HepG2 (cell line): Measurements from ENCODE around the gene ELF1. TPM values are rescaled to one million over a fixed set of nuclear protein-coding genes. Genes with fewer than 3 reads are reported as not detected.

Experiments
- AKNA ChIP-seq: sonication (generic); formaldehyde crosslinking; IDR thresholded peaks from 2 replicates; pipeline ENCODE4 v1.4.0; 2020; ENCODE audit warnings: missing genetic modification reagents, borderline replicate concordance
- ATF2 ChIP-seq: sonication (generic); formaldehyde crosslinking; IDR thresholded peaks from 2 replicates; pipeline ENCODE4 v1.4.0; 2020; ENCODE audit warnings: missing genetic modification reagents
- CREB1 ChIP-seq, 2 experiments: fragments of 450-650 bp in 1 of 2; IDR thresholded peaks; 2 replicates each; pipeline ENCODE4 v1.6.1; 2016 to 2017; ENCODE audit warnings: control low read depth in 1 of 2, mild to moderate bottlenecking in 1 of 2, missing compliant biosample characterization in 1 of 2, missing genetic modification characterization in 1 of 2
- DNMT1 ChIP-seq: sonication (generic); formaldehyde crosslinking; IDR thresholded peaks from 2 replicates; pipeline ENCODE4 v1.5.1; 2020; ENCODE audit warnings: mild to moderate bottlenecking, missing genetic modification reagents
- FOSL2 ChIP-seq: sonication (generic); formaldehyde crosslinking; IDR thresholded peaks from 2 replicates; pipeline ENCODE4 v1.4.0; 2020; ENCODE audit warnings: missing genetic modification reagents
- FOXA3 ChIP-seq: IDR thresholded peaks from 2 replicates; pipeline ENCODE4 v1.6.1; 2016; ENCODE audit warnings: missing genetic modification reagents, missing compliant biosample characterization
- FOXM1 ChIP-seq: sonication (generic); formaldehyde crosslinking; IDR thresholded peaks from 2 replicates; pipeline ENCODE4 v1.5.0; 2020; ENCODE audit warnings: missing genetic modification reagents
- IRX3 ChIP-seq: sonication (generic); formaldehyde crosslinking; IDR thresholded peaks from 2 replicates; pipeline ENCODE4 v1.8.1; 2023; ENCODE audit warnings: mild to moderate bottlenecking, low read depth, missing genetic modification reagents, borderline replicate concordance
- KDM5B ChIP-seq: sonication (generic); formaldehyde crosslinking; IDR thresholded peaks from 2 replicates; pipeline ENCODE4 v1.4.0; 2020; ENCODE audit warnings: missing genetic modification reagents, mild to moderate bottlenecking, borderline replicate concordance
- MIER3 ChIP-seq: IDR thresholded peaks from 2 replicates; pipeline ENCODE4 v1.6.1; 2016; ENCODE audit warnings: missing compliant biosample characterization, borderline replicate concordance
- PCBP1 ChIP-seq: fragments of 200-400 bp; formaldehyde crosslinking; IDR thresholded peaks from 2 replicates; pipeline ENCODE4 v1.6.1; 2017; ENCODE audit warnings: mild to moderate bottlenecking, low read depth, low read length, borderline replicate concordance
- TEAD3 ChIP-seq: optimal IDR thresholded peaks from 2 replicates; pipeline ENCODE3; 2016; ENCODE audit warnings: borderline replicate concordance
- TEF ChIP-seq: sonication (generic); formaldehyde crosslinking; IDR thresholded peaks from 2 replicates; pipeline ENCODE4 v1.5.0; 2020; ENCODE audit warnings: missing genetic modification reagents
- TFDP1 ChIP-seq: IDR thresholded peaks from 2 replicates; pipeline ENCODE4 v1.6.1; 2016; ENCODE audit warnings: missing compliant biosample characterization, missing genetic modification reagents, borderline replicate concordance
- ZFP82 ChIP-seq: sonication (generic); formaldehyde crosslinking; IDR thresholded peaks from 2 replicates; pipeline ENCODE4 v1.5.1; 2020; ENCODE audit warnings: mild to moderate bottlenecking, missing genetic modification reagents, borderline replicate concordance
- ZNF138 ChIP-seq: sonication (generic); formaldehyde crosslinking; IDR thresholded peaks from 2 replicates; pipeline ENCODE4 v1.5.0; 2020; ENCODE audit warnings: mild to moderate bottlenecking, low read depth, missing genetic modification reagents
- ZNF333 ChIP-seq: sonication (generic); formaldehyde crosslinking; IDR thresholded peaks from 2 replicates; pipeline ENCODE4 v1.4.0; 2020; ENCODE audit warnings: mild to moderate bottlenecking, missing genetic modification reagents, borderline replicate concordance
- ZNF431 ChIP-seq: sonication (generic); formaldehyde crosslinking; IDR thresholded peaks from 2 replicates; pipeline ENCODE4 v1.9.0; 2022; ENCODE audit warnings: missing genetic modification reagents, low read depth, mild to moderate bottlenecking, borderline replicate concordance
- ZNF468 ChIP-seq: sonication (generic); formaldehyde crosslinking; IDR thresholded peaks from 2 replicates; pipeline ENCODE4 v1.8.0; 2022; ENCODE audit warnings: mild to moderate bottlenecking, moderate library complexity, missing genetic modification reagents
- ZNF550 ChIP-seq: sonication (generic); formaldehyde crosslinking; IDR thresholded peaks from 2 replicates; pipeline ENCODE4 v1.4.0; 2020; ENCODE audit warnings: mild to moderate bottlenecking, missing genetic modification reagents, borderline replicate concordance
- polyA plus RNA-seq, 8 experiments: library from polyadenylated mRNA; depleted of rRNA in 3 of 8; stranded (reverse) in 7 of 8; unstranded in 1 of 8; fragments of >200 nt; fragmentation: Illumina TruSeq in 4 of 8; extraction: Trizol in 4 of 8; gene quantifications; 2 replicates each; pipeline versions ENCODE4 v1.2.1 to v1.2.3, GENCODE V29; 2011 to 2016; ENCODE audit warnings: low read depth in 4 of 8, missing spikeins in 1 of 8, mixed read lengths in 1 of 8; ENCODE audit not compliant: insufficient read depth in 1 of 8
- total RNA-seq, 5 experiments: library from RNA; depleted of rRNA; stranded (reverse); fragments of >200 nt; fragmentation: Illumina TruSeq; extraction: Trizol; gene quantifications; 2 replicates each; pipeline ENCODE4 v1.2.3, GENCODE V29; 2016; ENCODE audit warnings: low read depth in 1 of 5

The ELF1 gene
- total and polyA plus RNA-seq, 2 of the 13 experiments (the other 11 are each of a cell fraction or from before 2014, with no cell fraction given): 24.6 to 71.5 TPM

GRCh38 chr13:41061075-41061913, 42.2 kb upstream of the ELF1 start, which contains the start of gene WBP4 (continued):
- TF ChIP-seq AKNA (no peak), FOXA3 (CRISPR knock-in tag) (peak; percentile 48; the same call in 1 of the 2 replicates), MIER3 (CRISPR knock-in tag) (no peak; the same call in 1 of the 2 replicates), ZNF550 (no peak), IRX3 (CRISPR knock-in tag) (no peak), ZNF431 (CRISPR knock-in tag) (0 out of 2 replicates have a peak, but pooled peaks have one; percentile 21), ZNF333 (CRISPR knock-in tag) (no peak), DNMT1 (CRISPR knock-in tag) (no peak), FOXM1 (CRISPR knock-in tag) (no peak), ZNF468 (CRISPR knock-in tag) (peak; percentile 74; the same call in 1 of the 2 replicates), ZNF138 (peak; percentile 86; the same call in 1 of the 2 replicates), TEF (peak; percentile 52; the same call in 1 of the 2 replicates), ZFP82 (CRISPR knock-in tag) (peak; percentile 76), PCBP1 (peak; percentile 85), TEAD3 (CRISPR knock-in tag) (peak; percentile 67), FOSL2 (CRISPR knock-in tag) (peak; percentile 43; the same call in 1 of the 2 replicates), KDM5B (no peak; the same call in 1 of the 2 replicates), TFDP1 (CRISPR knock-in tag) (peak; percentile 72; the same call in 1 of the 2 replicates), ATF2 (CRISPR knock-in tag) (peak; percentile 59), CREB1 (IDR thresholded peaks at IDR 0.05) (no peak), CREB1 (CRISPR knock-in tag; IDR thresholded peaks at IDR 0.05) (peak; percentile 35; the same call in 1 of the 2 replicates)
